Thyroid gland (tissue), 4 donors: Measurements from ENCODE around the gene PKD1L1. TPM values are rescaled to one million over a fixed set of nuclear protein-coding genes. Genes with fewer than 3 reads are reported as not detected.
A peak's percentile ranks its signal among the peaks of the same experiment; 100 is the strongest.

Experiments used
- DNase-seq, 2 donors: peaks; one replicate each; pipeline ENCODE4 v3.0.0-alpha.2; 2019
- H3K27ac ChIP-seq, 3 donors: fragments of 200-600 bp; sonication (generic); 1 replicate in 2 of 3; 2 replicates in 1 of 3; pipeline ENCODE4 v1.5.1; 2016 to 2019; ENCODE audit warnings: mild to moderate bottlenecking in 1 of 3, moderate library complexity in 1 of 3
- H3K27me3 ChIP-seq: fragments of 200-600 bp; sonication (generic); one replicate; pipeline ENCODE4 v1.5.1; 2019
- H3K36me3 ChIP-seq, 2 donors: fragments of 200-600 bp; sonication (generic); one replicate each; pipeline ENCODE4 v1.5.1; 2016 to 2019
- H3K4me1 ChIP-seq, 2 donors: fragments of 200-600 bp; sonication (generic); one replicate each; pipeline ENCODE4 v1.5.1; 2017 to 2019
- H3K4me3 ChIP-seq, 3 donors: fragments of 200-600 bp; sonication (generic); replicated peaks in 1 of 3; 1 replicate in 2 of 3; 2 replicates in 1 of 3; pipeline ENCODE4 v1.5.1; 2016; ENCODE audit warnings: mild to moderate bottlenecking in 1 of 3
- H3K9me3 ChIP-seq: fragments of 200-600 bp; sonication (generic); one replicate; pipeline ENCODE4 v1.5.1; 2017
- CTCF ChIP-seq, 6 experiments: fragments of 200-600 bp in 3 of 6; fragments of 450-650 bp in 3 of 6; sonication (generic) in 3 of 6; IDR thresholded peaks; one replicate each; pipeline ENCODE4 v1.5.1; 2016 to 2019; ENCODE audit warnings: antibody characterized with exemption in 6 of 6, mild to moderate bottlenecking in 2 of 6, inconsistent platforms in 1 of 6, moderate library complexity in 1 of 6
- POLR2A ChIP-seq, 2 donors: fragments of 450-650 bp; IDR thresholded peaks; one replicate each; pipeline ENCODE4 v1.6.1; 2017; ENCODE audit warnings: antibody characterized with exemption in 2 of 2, mild to moderate bottlenecking in 2 of 2, moderate library complexity in 1 of 2
- WGBS, 2 donors: methylation state at CpG; one replicate each; pipeline ENCODE4 v1.1.5; 2017; 5-methylcytosine and 5-hydroxymethylcytosine counted together
- intact Hi-C: fragments of 100-400 bp; cut with DNase I; formaldehyde crosslinking; loops from one replicate; pipeline ENCODE4 v1.15.1; 2023
- total RNA-seq, 4 donors: library from RNA; depleted of rRNA; stranded (reverse); fragments of >200 nt; gene quantifications; one replicate each; pipeline ENCODE4 v1.2.3, GENCODE V29; 2016

PKD1L1 gene
- total RNA-seq, 4 donors from 2014 or later: under 0.01 to 0.17 (median 0.14) TPM

GRCh38 chr7:47772492-47772891, 175.8 kb downstream of the PKD1L1 start:
- Histone ChIP-seq H3K36me3 (no peaks in the 10 kb centered on the region), H3K4me3 (no peak overlapping the region), H3K27ac (no peak overlapping the region), H3K4me1 (no peaks in the 10 kb centered on the region), H3K27me3 (no peaks in the 10 kb centered on the region), H3K9me3 (no peaks in the 10 kb centered on the region)
- WGBS, 2 donors: 86 to 87% methylated on average over 4 of the region's 4 CpGs
- intact Hi-C loops: no loop called here
- no peak for DNase-seq
- TF ChIP-seq CTCF (IDR thresholded peaks at IDR 0.05) (no peak), POLR2A (IDR thresholded peaks at IDR 0.05) (no peak)

- Histone ChIP-seq H3K9me3 (no peaks in the 10 kb centered on the region), H3K4me1 (no peaks in the 10 kb centered on the region), H3K4me3 (no peak overlapping the region), H3K36me3 (no peaks in the 10 kb centered on the region), H3K27me3 (no peaks in the 10 kb centered on the region), H3K27ac (no peak overlapping the region)
- WGBS, 2 donors: 63 to 67% methylated on average over 5 of the region's 5 CpGs
- intact Hi-C loops: no loop called here
- DNase-seq: no peak
- TF ChIP-seq POLR2A (IDR thresholded peaks at IDR 0.05): no peak
- no peak for TF ChIP-seq CTCF (IDR thresholded peaks at IDR 0.05)
These were observed 176.3 kb downstream of the PKD1L1 start for GRCh38 chr7:47771990-47772360.

- Histone ChIP-seq H3K27me3 (no peaks in the 10 kb centered on the region), H3K27ac (no peak overlapping the region)
These were observed 176.8 kb downstream of the PKD1L1 start for GRCh38 chr7:47771336-47771989.

GRCh38 chr7:47766126-47766525, 182.1 kb downstream of the PKD1L1 start:
- Histone ChIP-seq H3K27ac (no peak overlapping the region), H3K27me3 (no peaks in the 10 kb centered on the region), H3K36me3 (no peaks in the 10 kb centered on the region), H3K4me3 (no peak overlapping the region), H3K9me3 (no peaks in the 10 kb centered on the region), H3K4me1 (peaks cover 0 to 9% of the 10 kb centered on the region in 2 donors)
- WGBS, 2 donors: 86 to 91% methylated on average over 7 of the region's 7 CpGs
- intact Hi-C loops: no loop called here
- DNase-seq: no peak
- TF ChIP-seq POLR2A (IDR thresholded peaks at IDR 0.05) (no peak), CTCF (IDR thresholded peaks at IDR 0.05) (no peak)

More at GRCh38 chr7:47771336-47771989, 176.8 kb downstream of the PKD1L1 start:
- TF ChIP-seq POLR2A (IDR thresholded peaks at IDR 0.05): no peak
- no peak for TF ChIP-seq CTCF (IDR thresholded peaks at IDR 0.05)
- intact Hi-C loops: no loop called here
- no peaks in the 10 kb centered on the region for H3K36me3 ChIP-seq
- no peaks in the 10 kb centered on the region for H3K9me3 ChIP-seq
- no peaks in the 10 kb centered on the region for H3K4me1 ChIP-seq
- DNase-seq: peak in 1 of 2 donors; percentile 15
- no peak overlapping the region for H3K4me3 ChIP-seq
- WGBS, 2 donors: 63 to 75% methylated on average over 5 of the region's 5 CpGs

- no peak overlapping the region for H3K4me3 ChIP-seq
- WGBS, 2 donors: 83 to 91% methylated on average over 2 of the region's 2 CpGs
- H3K27ac ChIP-seq: no peak overlapping the region
- intact Hi-C loops: no loop called here
- TF ChIP-seq POLR2A (IDR thresholded peaks at IDR 0.05): no peak
- no peak for TF ChIP-seq CTCF (IDR thresholded peaks at IDR 0.05)
- H3K36me3 ChIP-seq: no peaks in the 10 kb centered on the region
- peaks cover 0 to 9% of the 10 kb centered on the region in 2 donors for H3K4me1 ChIP-seq
- H3K9me3 ChIP-seq: no peaks in the 10 kb centered on the region
- no peaks in the 10 kb centered on the region for H3K27me3 ChIP-seq
- DNase-seq: no peak
These were observed 182.8 kb downstream of the PKD1L1 start for GRCh38 chr7:47765373-47765979.
